ENCODE measurements around the gene CHPF. TPM values are rescaled to one million over a fixed set of nuclear protein-coding genes. Genes with fewer than 3 reads are reported as not detected.

The CHPF gene
- total RNA-seq, 2 experiments from 2014 or later = 14.2 to 24.4 TPM

- Mint-ChIP-seq H3K27ac (no peak overlapping the region), H3K9me3 (ENCODE audit: low read depth) (no peaks in the 10 kb centered on the region), H3K27me3 (peaks cover 6% of the 10 kb centered on the region), H3K4me1 (no peaks in the 10 kb centered on the region), H3K4me3 (no peak overlapping the region), H3K36me3 (no peaks in the 10 kb centered on the region)
- DNase-seq = no peak
- no peak for ATAC-seq
- CTCF ChIA-PET = interaction anchor here (2.9 to 6.0 kb wide), 2 partner anchors 10 to 21 kb away, joined by 15 to 60 read pairs; partner anchors contain the start of genes CHPF and TMEM198
These were observed 18.7 kb upstream of the CHPF start for GRCh38 chr2:219562049-219563020.

- H3K36me3 Mint-ChIP-seq = no peaks in the 10 kb centered on the region
- DNase-seq = no peak
- H3K27ac Mint-ChIP-seq = no peak overlapping the region
- H3K4me3 Mint-ChIP-seq = no peak overlapping the region
- CTCF ChIA-PET = interaction anchor here (0.7 to 6.0 kb wide), 6 partner anchors 9 to 84 kb away, joined by 3 to 60 read pairs (median 5); partner anchors contain the start of genes CHPF, STK11IP and TMEM198
- H3K27me3 Mint-ChIP-seq = peaks cover 6% of the 10 kb centered on the region
- H3K9me3 Mint-ChIP-seq (ENCODE audit: low read depth) = no peaks in the 10 kb centered on the region
- ATAC-seq = no peak
- H3K4me1 Mint-ChIP-seq = no peaks in the 10 kb centered on the region
These were observed 17.8 kb upstream of the CHPF start for GRCh38 chr2:219561179-219562048.

GRCh38 chr2:219560893-219561178 lies 17.2 kb upstream of the CHPF start:
- no peaks in the 10 kb centered on the region for H3K4me1 Mint-ChIP-seq
- no peak overlapping the region for H3K27ac Mint-ChIP-seq
- no peaks in the 10 kb centered on the region for H3K36me3 Mint-ChIP-seq
- H3K9me3 Mint-ChIP-seq (ENCODE audit: low read depth) = no peaks in the 10 kb centered on the region
- DNase-seq (no peak), ATAC-seq (no peak)
- H3K4me3 Mint-ChIP-seq = no peak overlapping the region
- CTCF ChIA-PET = interaction anchor here (0.6 to 6.0 kb wide), 15 partner anchors 9 to 616 kb away, joined by 3 to 60 read pairs (median 4); partner anchors contain the start of genes CHPF, GMPPA, INHA and OBSL1
- peaks cover 6% of the 10 kb centered on the region for H3K27me3 Mint-ChIP-seq

GRCh38 chr2:219560037-219560892 lies 16.7 kb upstream of the CHPF start:
- DNase-seq (no peak), ATAC-seq (peak; percentile 49)
- Mint-ChIP-seq H3K27ac (no peak overlapping the region), H3K9me3 (ENCODE audit: low read depth) (no peaks in the 10 kb centered on the region), H3K36me3 (no peaks in the 10 kb centered on the region), H3K4me3 (no peak overlapping the region), H3K27me3 (peaks cover 6% of the 10 kb centered on the region), H3K4me1 (no peaks in the 10 kb centered on the region)
- CTCF ChIA-PET = interaction anchor here (0.6 to 6.0 kb wide), 20 partner anchors 8 to 615 kb away, joined by 3 to 60 read pairs (median 3); partner anchors contain the start of genes CHPF, GMPPA, INHA and OBSL1

GRCh38 chr2:219559156-219559915 lies 15.7 kb upstream of the CHPF start:
- H3K27me3 Mint-ChIP-seq = peaks cover 7% of the 10 kb centered on the region
- ATAC-seq (no peak), DNase-seq (no peak)
- no peaks in the 10 kb centered on the region for H3K9me3 Mint-ChIP-seq (ENCODE audit: low read depth)
- CTCF ChIA-PET = interaction anchor here (0.7 to 6.0 kb wide), 13 partner anchors 7 to 82 kb away, joined by 3 to 60 read pairs (median 4); partner anchors contain the start of genes CHPF, INHA, OBSL1 and TMEM198
- no peak overlapping the region for H3K4me3 Mint-ChIP-seq
- H3K4me1 Mint-ChIP-seq = no peaks in the 10 kb centered on the region
- no peak overlapping the region for H3K27ac Mint-ChIP-seq
- no peaks in the 10 kb centered on the region for H3K36me3 Mint-ChIP-seq

- Mint-ChIP-seq H3K4me1 (no peaks in the 10 kb centered on the region), H3K27me3 (peaks cover 15% of the 10 kb centered on the region), H3K9me3 (ENCODE audit: low read depth) (no peaks in the 10 kb centered on the region), H3K27ac (no peak overlapping the region), H3K36me3 (no peaks in the 10 kb centered on the region), H3K4me3 (no peak overlapping the region)
- DNase-seq = no peak
- CTCF ChIA-PET = interaction anchor here (1.4 to 2.4 kb wide), 2 partner anchors 17 to 84 kb away, joined by 5 to 11 read pairs; no protein-coding TSS in a partner anchor
- ATAC-seq = no peak
These were observed 14.5 kb upstream of the CHPF start for GRCh38 chr2:219557791-219558785.

- no peak overlapping the region for H3K27ac Mint-ChIP-seq
- no peak overlapping the region for H3K4me3 Mint-ChIP-seq
- no peaks in the 10 kb centered on the region for H3K36me3 Mint-ChIP-seq
- H3K27me3 Mint-ChIP-seq = peaks cover 15% of the 10 kb centered on the region
- no peaks in the 10 kb centered on the region for H3K9me3 Mint-ChIP-seq (ENCODE audit: low read depth)
- CTCF ChIA-PET = interaction anchor here (1.4 to 2.4 kb wide), 2 partner anchors 16 to 85 kb away, joined by 5 to 11 read pairs; no protein-coding TSS in a partner anchor
- ATAC-seq (no peak), DNase-seq (no peak)
- H3K4me1 Mint-ChIP-seq = no peaks in the 10 kb centered on the region
These were observed 13.7 kb upstream of the CHPF start for GRCh38 chr2:219557320-219557719.

- peaks cover 2% of the 10 kb centered on the region for H3K4me1 Mint-ChIP-seq
- no peak overlapping the region for H3K27ac Mint-ChIP-seq
- H3K9me3 Mint-ChIP-seq (ENCODE audit: low read depth) = no peaks in the 10 kb centered on the region
- peaks cover 19% of the 10 kb centered on the region for H3K27me3 Mint-ChIP-seq
- no peak for ATAC-seq
- H3K36me3 Mint-ChIP-seq = no peaks in the 10 kb centered on the region
- CTCF ChIA-PET = interaction anchor here (2.4 kb wide), 1 partner anchor 15 kb away, joined by 11 read pairs; no protein-coding TSS in a partner anchor
- H3K4me3 Mint-ChIP-seq = no peak overlapping the region
- DNase-seq = no peak
These were observed 12.8 kb upstream of the CHPF start for GRCh38 chr2:219556413-219556812.

- CTCF ChIA-PET = interaction anchor here (1.4 to 2.4 kb wide), 2 partner anchors 13 to 14 kb away, joined by 4 to 11 read pairs; partner anchors contain the start of genes CHPF and TMEM198
- Mint-ChIP-seq H3K27me3 (peaks cover 22% of the 10 kb centered on the region), H3K4me3 (no peak overlapping the region), H3K27ac (no peak overlapping the region), H3K4me1 (peaks cover 4% of the 10 kb centered on the region), H3K36me3 (no peaks in the 10 kb centered on the region), H3K9me3 (ENCODE audit: low read depth) (no peaks in the 10 kb centered on the region)
- ATAC-seq = no peak
- no peak for DNase-seq
These were observed 12.3 kb upstream of the CHPF start for GRCh38 chr2:219555956-219556355.

- no peaks in the 10 kb centered on the region for H3K36me3 Mint-ChIP-seq
- H3K4me3 Mint-ChIP-seq = no peak overlapping the region
- CTCF ChIA-PET = interaction anchor here (1.4 to 2.4 kb wide), 2 partner anchors 11 to 12 kb away, joined by 4 to 13 read pairs; partner anchors contain the start of genes CHPF and TMEM198
- peaks cover 28% of the 10 kb centered on the region for H3K27me3 Mint-ChIP-seq
- H3K9me3 Mint-ChIP-seq (ENCODE audit: low read depth) = no peaks in the 10 kb centered on the region
- peaks cover 4% of the 10 kb centered on the region for H3K4me1 Mint-ChIP-seq
- no peak overlapping the region for H3K27ac Mint-ChIP-seq
- DNase-seq (no peak), ATAC-seq (no peak)
These were observed 10.7 kb upstream of the CHPF start for GRCh38 chr2:219554350-219554749.

GRCh38 chr2:219553463-219553963 lies 9.9 kb upstream of the CHPF start:
- H3K9me3 Mint-ChIP-seq (ENCODE audit: low read depth) = no peaks in the 10 kb centered on the region
- H3K36me3 Mint-ChIP-seq = no peaks in the 10 kb centered on the region
- no peak for ATAC-seq
- CTCF ChIA-PET = interaction anchor here (2.4 to 3.7 kb wide), 2 partner anchors 7 to 11 kb away, joined by 13 to 15 read pairs; partner anchors contain the start of gene CHPF
- H3K4me1 Mint-ChIP-seq = peaks cover 4% of the 10 kb centered on the region
- peaks cover 28% of the 10 kb centered on the region for H3K27me3 Mint-ChIP-seq
- no peak overlapping the region for H3K4me3 Mint-ChIP-seq
- no peak overlapping the region for H3K27ac Mint-ChIP-seq
- DNase-seq = no peak

Measured in activated CD8-positive, alpha-beta memory T cell treated with anti-CD3 and anti-CD28 coated beads, Interleukin-2, amount 10 ng/mL, durations not matched to agents 7 days and 5 days (primary cell).